ENCODE data around the gene ZNF740. TPM values are rescaled to one million over a fixed set of nuclear protein-coding genes. Genes with fewer than 3 reads are reported as not detected.

The ZNF740 gene
- total RNA-seq, 2 experiments from 2014 or later, result 31.3 to 35.9 TPM

- ChIA-PET POLR2A (no interaction called here), CTCF (interaction anchor here (0.7 to 1.0 kb wide), 3 partner anchors 14 to 199 kb away, joined by 3 read pairs; no protein-coding TSS in a partner anchor)
- Mint-ChIP-seq H3K27me3 (no peaks in the 10 kb centered on the region), H3K36me3 (ENCODE audit: low read depth) (no peaks in the 10 kb centered on the region), H3K4me3 (no peak overlapping the region), H3K9me3 (no peaks in the 10 kb centered on the region), H3K4me1 (ENCODE audit: low read depth) (no peaks in the 10 kb centered on the region), H3K27ac (no peak overlapping the region)
- no peak for TF ChIP-seq CTCF (IDR thresholded peaks at IDR 0.05)
- no peak for ATAC-seq
- DNase-seq, result no peak
- intact Hi-C loops (cut with micrococcal nuclease), result no loop called here
These were observed 34.9 kb upstream of the ZNF740 start for GRCh38 chr12:53145383-53146260.

GRCh38 chr12:53147181-53147580, 33.3 kb upstream of the ZNF740 start:
- no peak for DNase-seq
- POLR2A ChIA-PET, result no interaction called here

DNA sequence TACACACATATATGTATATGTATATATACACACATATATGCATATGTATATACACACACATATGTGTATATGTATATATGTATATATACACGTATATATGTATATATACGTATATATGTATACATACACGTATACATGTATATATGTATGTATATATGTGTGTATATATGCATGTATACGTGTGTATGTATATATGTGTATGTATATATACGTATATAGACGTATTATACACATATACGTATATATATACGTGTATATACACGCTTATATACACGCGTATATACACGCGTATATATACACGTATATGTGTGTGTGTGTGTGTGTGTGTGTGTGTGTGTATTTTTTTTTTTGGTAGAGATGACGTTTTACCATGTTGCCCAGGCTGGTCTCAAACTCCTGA, 32.9 kb upstream of the ZNF740 start:
- Mint-ChIP-seq H3K27me3 (no peaks in the 10 kb centered on the region), H3K36me3 (ENCODE audit: low read depth) (no peaks in the 10 kb centered on the region), H3K9me3 (no peaks in the 10 kb centered on the region), H3K4me3 (no peak overlapping the region), H3K4me1 (ENCODE audit: low read depth) (no peaks in the 10 kb centered on the region), H3K27ac (no peak overlapping the region)
- TF ChIP-seq CTCF (IDR thresholded peaks at IDR 0.05), result no peak
- CTCF ChIA-PET, result no interaction called here
- ATAC-seq, result no peak
- intact Hi-C loops (cut with micrococcal nuclease), result no loop called here
- POLR2A ChIA-PET, result no interaction called here
- DNase-seq, result no peak

More at GRCh38 chr12:53147181-53147580, 33.3 kb upstream of the ZNF740 start:
- intact Hi-C loops (cut with micrococcal nuclease), result no loop called here
- Mint-ChIP-seq H3K27ac (no peak overlapping the region), H3K36me3 (ENCODE audit: low read depth) (no peaks in the 10 kb centered on the region), H3K4me1 (ENCODE audit: low read depth) (no peaks in the 10 kb centered on the region), H3K4me3 (no peak overlapping the region), H3K9me3 (no peaks in the 10 kb centered on the region), H3K27me3 (no peaks in the 10 kb centered on the region)
- no peak for ATAC-seq
- CTCF ChIA-PET, result no interaction called here
- no peak for TF ChIP-seq CTCF (IDR thresholded peaks at IDR 0.05)

DNA sequence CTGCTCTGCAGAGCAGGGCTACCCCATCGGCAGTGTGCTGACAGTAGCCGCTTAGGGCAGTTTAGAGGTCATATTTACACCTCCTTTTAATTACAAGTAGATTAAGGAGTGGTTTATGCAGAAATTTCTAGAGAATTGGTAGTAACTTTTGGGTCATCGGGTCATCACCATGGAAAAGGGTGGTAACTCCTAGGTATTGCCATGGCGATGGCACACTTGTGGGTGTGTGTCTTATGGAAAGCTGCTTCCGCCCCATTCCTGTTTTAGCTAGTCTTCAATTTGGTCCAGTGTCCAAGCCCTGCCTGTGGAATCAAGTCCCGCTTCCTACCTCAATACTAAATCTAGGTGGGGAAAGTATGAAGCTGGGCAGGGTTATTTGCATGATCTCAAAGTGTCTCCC, 29.5 kb upstream of the ZNF740 start:
- intact Hi-C loops (cut with micrococcal nuclease), result no loop called here
- no peaks in the 10 kb centered on the region for H3K9me3 Mint-ChIP-seq
- no peaks in the 10 kb centered on the region for H3K27me3 Mint-ChIP-seq
- H3K27ac Mint-ChIP-seq, result no peak overlapping the region
- CTCF ChIA-PET, result interaction anchor here (1.1 to 1.2 kb wide), 2 partner anchors 9 to 85 kb away, joined by 4 to 6 read pairs; no protein-coding TSS in a partner anchor
- no peak for ATAC-seq
- no peaks in the 10 kb centered on the region for H3K4me1 Mint-ChIP-seq (ENCODE audit: low read depth)
- H3K4me3 Mint-ChIP-seq, result no peak overlapping the region
- no peaks in the 10 kb centered on the region for H3K36me3 Mint-ChIP-seq (ENCODE audit: low read depth)
- DNase-seq, result no peak
- POLR2A ChIA-PET, result no interaction called here
- TF ChIP-seq CTCF (IDR thresholded peaks at IDR 0.05), result no peak

DNA sequence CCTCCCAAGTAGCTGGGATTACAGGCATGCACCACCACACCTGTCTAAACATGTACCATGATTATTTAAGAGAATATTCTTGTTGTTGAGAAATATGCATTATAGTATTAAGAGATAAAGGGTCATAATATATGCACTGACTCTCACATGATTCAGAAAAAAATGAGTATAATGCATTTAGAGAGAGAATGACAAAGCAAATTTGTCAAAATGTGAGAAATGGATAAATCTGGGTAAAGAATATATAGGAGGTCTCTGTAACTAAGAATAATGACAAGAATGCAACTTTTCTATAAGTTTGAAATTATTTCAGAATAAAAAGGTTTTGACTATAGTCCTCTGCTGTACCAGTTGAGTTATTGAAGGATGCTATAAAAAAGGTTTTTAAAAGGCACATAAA, 28.1 kb upstream of the ZNF740 start:
- Mint-ChIP-seq H3K27me3 (no peaks in the 10 kb centered on the region), H3K4me3 (no peak overlapping the region), H3K36me3 (ENCODE audit: low read depth) (no peaks in the 10 kb centered on the region), H3K9me3 (no peaks in the 10 kb centered on the region), H3K27ac (no peak overlapping the region), H3K4me1 (ENCODE audit: low read depth) (no peaks in the 10 kb centered on the region)
- no peak for DNase-seq
- ChIA-PET CTCF (no interaction called here), POLR2A (no interaction called here)
- no peak for TF ChIP-seq CTCF (IDR thresholded peaks at IDR 0.05)
- intact Hi-C loops (cut with micrococcal nuclease), result no loop called here
- no peak for ATAC-seq

Measured in activated CD8-positive, alpha-beta T cell treated with anti-CD3 and anti-CD28 coated beads for 36 hours (primary cell).